DMS 273 (cell line): ENCODE measurements around the gene SPTBN1.
"Not testable (repeated sequence)": the region's sequence is repeated elsewhere in the genome, so short reads cannot be mapped to it uniquely, and the experiment has no call there.

Source experiments
- DNase-seq: peaks from one replicate; lab custom pipeline; 2025; ENCODE audit not compliant: unreplicated experiment; lab: John Stamatoyannopoulos, UW

Gene SPTBN1

GRCh38 chr2:54691445-54692135 is 235.5 kb downstream of the SPTBN1 start:
- DNase-seq, result no peak

GRCh38 chr2:54692556-54692955 is 236.4 kb downstream of the SPTBN1 start:
- DNase-seq, result no peak

- DNase-seq, result no peak
Observed at GRCh38 chr2:54695378-54695777, 239.3 kb downstream of the SPTBN1 start.

GRCh38 chr2:54697934-54698333 is 241.8 kb downstream of the SPTBN1 start:
- no peak for DNase-seq

GRCh38 chr2:54698926-54699325 is 242.8 kb downstream of the SPTBN1 start:
- DNase-seq, result not testable (repeated sequence)

- DNase-seq, result no peak
Observed at GRCh38 chr2:54699665-54700064, 243.5 kb downstream of the SPTBN1 start.

- no peak for DNase-seq
Observed at GRCh38 chr2:54701029-54701428, 244.9 kb downstream of the SPTBN1 start.

- DNase-seq, result no peak
Observed at GRCh38 chr2:54704238-54704637, 248.1 kb downstream of the SPTBN1 start.

GRCh38 chr2:54704688-54705605 is 248.8 kb downstream of the SPTBN1 start:
- peak; percentile 83 for DNase-seq

GRCh38 chr2:54706622-54707021 is 250.5 kb downstream of the SPTBN1 start:
- DNase-seq, result no peak

GRCh38 chr2:54708584-54709335 is 252.6 kb downstream of the SPTBN1 start:
- peak; percentile 53 for DNase-seq

GRCh38 chr2:54709336-54709809 is 253.2 kb downstream of the SPTBN1 start:
- no peak for DNase-seq

- no peak for DNase-seq
Observed at GRCh38 chr2:54710216-54710615, 254.1 kb downstream of the SPTBN1 start.

- DNase-seq, result no peak
Observed at GRCh38 chr2:54712516-54712915, 256.4 kb downstream of the SPTBN1 start.

- DNase-seq, result no peak
Observed at GRCh38 chr2:54714996-54715395, 258.9 kb downstream of the SPTBN1 start.

- DNase-seq, result no peak
Observed at GRCh38 chr2:54716375-54716774, 260.2 kb downstream of the SPTBN1 start.

GRCh38 chr2:54720563-54720962 is 264.4 kb downstream of the SPTBN1 start:
- DNase-seq, result peak; percentile 31
